Fibroblast of skin of back (primary cell): Measurements from ENCODE around the gene ATP1B4. TPM values are rescaled to one million over a fixed set of nuclear protein-coding genes. Genes with fewer than 3 reads are reported as not detected.
"Not testable (repeated sequence)": the region's sequence is repeated elsewhere in the genome, so short reads cannot be mapped to it uniquely, and the experiment has no call there.

Experiments used
- DNase-seq: peaks from one replicate; pipeline ENCODE4 v3.0.0-alpha.2; 2013
- polyA plus RNA-seq, 2 experiments: library from polyadenylated mRNA; unstranded; fragments of 120-200 nt; gene quantifications; one replicate each; pipeline ENCODE4 v1.2.1, GENCODE V29; 2013; ENCODE audit not compliant: insufficient read length in 2 of 2

The ATP1B4 gene
- polyA plus RNA-seq (2013, experiment 1 of 2; ENCODE audit: insufficient read length) = 0.59 TPM
- polyA plus RNA-seq (2013, experiment 2 of 2; ENCODE audit: insufficient read length) = 0.65 TPM

GRCh38 chrX:120361764-120362305, at the start of gene ATP1B4:
ATP1B4 (plus strand) TSS chrX:120362089; CDS start chrX:120362169, 80 bp downstream.
- no peak for DNase-seq

DNA sequence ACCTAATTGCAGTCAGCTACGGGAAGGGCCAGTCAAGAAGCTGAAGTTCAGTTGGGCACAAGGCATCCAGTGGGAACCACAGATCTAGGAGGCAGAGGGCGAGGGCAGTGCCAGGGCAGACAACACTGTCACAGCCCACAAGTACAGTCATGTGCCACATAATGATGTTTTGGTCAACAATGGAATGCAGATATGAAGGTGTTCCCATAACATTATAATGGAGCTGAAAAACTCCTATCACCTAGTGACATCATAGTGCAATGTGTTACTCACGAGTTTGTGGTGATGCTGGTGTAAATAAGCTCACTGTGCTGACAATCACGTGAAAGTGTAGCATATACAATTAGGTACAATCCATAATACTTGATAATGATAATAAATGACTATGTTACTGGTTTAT, 46.1 kb upstream of the ATP1B4 start:
- no peak for DNase-seq

GRCh38 chrX:120316587-120317283, 45.2 kb upstream of the ATP1B4 start:
- peak; percentile 49 for DNase-seq

GRCh38 chrX:120318411-120318810, 43.5 kb upstream of the ATP1B4 start:
- DNase-seq = no peak

GRCh38 chrX:120321520-120322281, 40.2 kb upstream of the ATP1B4 start:
- no peak for DNase-seq

DNA sequence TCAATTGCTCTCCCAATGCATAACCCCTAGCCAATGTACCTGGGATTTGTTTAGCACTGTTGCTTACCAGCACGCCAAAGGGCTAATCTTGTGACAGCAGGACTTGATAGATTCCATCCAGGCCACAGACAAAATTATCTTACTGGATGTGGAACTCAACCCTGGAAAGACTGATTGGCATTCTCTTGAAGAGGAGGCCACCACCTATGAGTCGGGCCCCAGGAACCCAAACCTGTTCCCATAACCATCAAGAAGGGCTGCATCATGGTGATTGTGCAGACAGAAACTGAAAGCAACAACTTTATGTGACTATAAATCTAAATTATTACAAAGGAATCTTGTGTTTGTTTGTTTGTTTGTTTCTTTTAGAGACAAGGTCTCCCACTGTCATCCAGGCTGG, 30.8 kb upstream of the ATP1B4 start:
- no peak for DNase-seq

DNA sequence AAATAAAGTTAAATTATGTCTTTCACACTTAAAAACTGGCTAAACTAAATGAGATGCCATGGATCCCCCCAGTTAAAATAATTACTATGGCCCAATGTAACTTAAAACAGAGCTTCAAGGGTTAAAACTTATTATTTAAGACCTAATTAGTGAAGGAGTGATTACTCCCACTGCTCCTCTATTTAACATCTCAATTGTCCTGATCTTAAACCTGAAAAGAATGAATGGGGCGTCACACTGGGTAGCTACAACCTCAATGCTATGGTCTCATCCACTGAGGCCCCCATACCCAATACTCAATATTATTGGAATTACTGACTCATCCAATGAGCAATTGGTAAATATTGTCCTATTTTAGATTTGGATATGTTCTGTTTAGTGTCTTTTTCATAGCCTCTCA, 29.5 kb upstream of the ATP1B4 start:
- DNase-seq = no peak

DNA sequence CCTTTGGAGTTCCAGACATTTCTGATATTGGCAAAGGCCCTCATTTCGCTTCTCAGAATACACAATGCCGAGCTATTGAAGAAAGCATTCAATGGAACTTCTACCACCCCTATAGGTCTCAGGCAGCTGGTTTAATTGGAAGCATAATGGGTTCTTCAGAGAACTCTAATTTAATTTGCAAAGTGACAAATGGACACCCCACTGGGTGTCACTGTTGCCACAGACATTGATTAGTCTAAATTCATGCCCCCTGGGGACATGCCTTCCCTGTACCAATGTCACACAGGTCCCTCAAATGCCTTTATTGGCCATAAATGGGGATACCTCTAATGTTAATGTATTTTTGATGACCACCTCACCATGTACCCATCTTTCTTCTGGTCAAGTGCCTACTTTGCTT, 27.7 kb upstream of the ATP1B4 start:
- DNase-seq = no peak

GRCh38 chrX:120334603-120335002, 27.3 kb upstream of the ATP1B4 start:
- DNase-seq = no peak

GRCh38 chrX:120335289-120335688, 26.6 kb upstream of the ATP1B4 start:
- no peak for DNase-seq

GRCh38 chrX:120336899-120337298, 25.0 kb upstream of the ATP1B4 start:
- DNase-seq = no peak

- DNase-seq = not testable (repeated sequence)
These were observed 17.3 kb upstream of the ATP1B4 start for GRCh38 chrX:120344566-120344965.

- no peak for DNase-seq
These were observed 11.3 kb upstream of the ATP1B4 start for GRCh38 chrX:120350450-120351138.

- no peak for DNase-seq
These were observed 5.8 kb upstream of the ATP1B4 start for GRCh38 chrX:120356084-120356483.

GRCh38 chrX:120357186-120357585, 4.7 kb upstream of the ATP1B4 start:
- DNase-seq = no peak

DNA sequence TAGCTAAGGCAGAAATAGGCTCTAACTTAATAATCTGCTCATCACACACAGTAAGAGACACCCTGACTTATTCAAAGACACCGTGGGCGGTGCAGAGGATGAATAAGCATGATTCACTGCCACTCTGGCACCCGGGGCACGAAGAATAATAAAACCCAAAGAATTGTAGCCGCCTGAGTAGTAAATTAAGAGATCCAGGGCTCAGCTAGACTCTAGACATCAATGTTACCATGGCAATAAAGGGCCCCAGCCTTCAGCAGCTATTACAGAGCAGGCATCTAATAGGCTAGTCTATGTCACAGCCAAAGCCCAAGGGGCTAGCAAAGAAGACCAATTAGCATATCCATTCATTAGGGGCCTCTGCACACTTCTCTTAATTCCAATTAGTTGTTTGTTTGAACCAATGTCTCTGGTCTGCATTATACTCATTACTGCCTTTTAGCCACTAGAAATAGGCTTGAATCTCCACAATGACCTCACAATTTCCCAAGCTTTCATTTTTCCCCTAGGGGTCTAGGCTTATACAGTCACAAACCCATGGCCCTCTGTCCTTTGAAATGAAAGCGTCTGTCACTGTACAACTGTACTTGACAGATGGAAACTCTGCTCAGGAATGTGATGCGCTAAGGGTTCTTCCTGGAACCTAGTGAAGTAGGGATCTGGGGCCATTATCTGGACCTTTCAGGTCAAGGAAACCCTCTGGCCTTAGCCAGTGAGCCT, 3.0 kb upstream of the ATP1B4 start:
- DNase-seq = peak; percentile 70

GRCh38 chrX:120365320-120365719, 3.4 kb downstream of the ATP1B4 start:
- no peak for DNase-seq

- DNase-seq = no peak
These were observed 4.1 kb downstream of the ATP1B4 start for GRCh38 chrX:120365968-120366367.

DNA sequence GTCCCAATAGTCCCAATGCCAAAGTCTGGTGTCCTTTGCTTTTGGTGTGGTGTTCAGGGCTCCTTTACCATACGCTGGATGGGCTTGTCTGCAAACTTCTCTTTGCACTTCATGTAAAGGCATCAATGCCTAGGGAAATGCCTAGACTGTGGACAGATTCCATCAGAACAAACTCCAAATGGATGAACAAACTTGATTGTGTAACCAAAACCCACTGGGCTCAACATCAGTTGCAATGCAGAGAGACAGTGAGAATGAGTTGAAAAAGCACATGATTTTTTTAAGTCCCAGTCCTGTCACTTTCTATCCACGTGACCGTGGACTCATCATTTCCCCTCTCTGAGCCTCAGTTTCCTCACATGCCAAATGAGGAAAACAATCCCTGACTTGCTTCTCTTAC, 4.9 kb downstream of the ATP1B4 start:
- no peak for DNase-seq

- DNase-seq = no peak
These were observed 5.7 kb downstream of the ATP1B4 start for GRCh38 chrX:120367402-120368109.

GRCh38 chrX:120372667-120373370, 10.9 kb downstream of the ATP1B4 start:
- no peak for DNase-seq
